ENCODE results near the gene STARD13.

STARD13 gene

GRCh38 chr13:33081666-33082065, 203.9 kb downstream of the STARD13 start:
- DNase-seq = peak; percentile 78

GRCh38 chr13:33080972-33081590, 204.5 kb downstream of the STARD13 start:
- DNase-seq = no peak

GRCh38 chr13:33079960-33080359, 205.6 kb downstream of the STARD13 start:
- peak; percentile 80 for DNase-seq

GRCh38 chr13:33078263-33078662, 207.3 kb downstream of the STARD13 start:
- DNase-seq = no peak

GRCh38 chr13:33076001-33076992, 209.3 kb downstream of the STARD13 start:
- no peak for DNase-seq

- DNase-seq = no peak
Observed at GRCh38 chr13:33073338-33073737, 212.2 kb downstream of the STARD13 start.

- DNase-seq = no peak
Observed at GRCh38 chr13:33072759-33073158, 212.8 kb downstream of the STARD13 start.

GRCh38 chr13:33072282-33072681, 213.3 kb downstream of the STARD13 start:
- DNase-seq = peak; percentile 33

- no peak for DNase-seq
Observed at GRCh38 chr13:33070713-33071112, 214.8 kb downstream of the STARD13 start.

GRCh38 chr13:33069365-33069764, 216.2 kb downstream of the STARD13 start:
- DNase-seq = peak; percentile 40

- DNase-seq = no peak
Observed at GRCh38 chr13:33066329-33066728, 219.2 kb downstream of the STARD13 start.

- DNase-seq = no peak
Observed at GRCh38 chr13:33060815-33061214, 224.7 kb downstream of the STARD13 start.

GRCh38 chr13:33058776-33059327, 226.7 kb downstream of the STARD13 start:
- DNase-seq = no peak

- DNase-seq = no peak
Observed at GRCh38 chr13:33057019-33057780, 228.4 kb downstream of the STARD13 start.

GRCh38 chr13:33053397-33054066, 232.0 kb downstream of the STARD13 start:
- no peak for DNase-seq
